Measurements from ENCODE around the gene TRIM25.

TRIM25 gene

DNA sequence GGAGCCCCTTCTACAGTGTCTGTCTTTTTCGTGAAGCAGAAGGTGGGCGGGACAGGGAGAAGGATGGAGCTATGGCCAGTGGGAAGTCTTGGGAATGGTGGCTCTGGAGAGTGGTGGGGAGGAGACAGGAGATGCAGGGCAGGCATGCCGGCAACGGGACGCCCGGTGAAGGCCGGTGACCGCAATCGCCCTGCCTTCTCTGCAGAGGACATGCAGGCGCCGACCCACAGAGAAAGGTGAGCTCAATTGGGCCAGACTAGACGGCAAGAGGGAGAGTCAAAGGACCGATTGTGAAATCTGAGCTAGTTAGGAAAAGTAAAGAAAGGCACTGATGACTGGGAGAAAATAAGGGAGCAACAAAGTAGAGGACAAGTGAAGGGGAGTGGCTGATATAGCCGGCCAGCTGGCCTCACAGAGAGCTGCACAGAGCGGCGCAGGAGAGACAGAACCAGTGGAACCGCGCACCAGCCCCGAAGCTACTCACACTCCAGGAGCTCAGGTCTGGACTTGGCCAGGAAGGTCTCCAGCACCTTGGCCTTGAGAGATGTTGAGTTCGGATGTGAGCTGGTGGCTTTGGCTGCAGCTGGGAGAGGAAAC is 18.9 kb downstream of the TRIM25 start:
- no peak for DNase-seq (ENCODE audit: low read depth in 2 of 2)

DNA sequence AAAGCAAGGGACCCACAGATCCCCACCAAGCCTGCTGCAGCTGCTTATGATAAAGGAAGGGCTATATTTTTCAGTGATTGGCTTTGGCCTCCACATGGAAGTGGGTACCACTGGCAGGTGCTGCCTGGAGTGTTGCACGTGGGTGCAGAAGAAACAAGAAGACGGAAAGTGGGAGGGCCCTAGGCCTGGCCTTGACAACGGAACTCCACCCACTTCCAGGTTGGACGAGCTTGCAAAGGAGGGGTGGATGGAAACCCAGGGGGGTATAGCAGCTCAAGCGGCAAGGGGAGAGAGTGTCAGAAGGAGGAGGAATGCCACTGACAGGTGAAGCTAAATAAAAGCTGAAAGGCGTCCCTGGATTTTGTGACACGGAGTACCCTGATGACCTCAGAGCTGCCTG is 20.3 kb downstream of the TRIM25 start:
- DNase-seq (ENCODE audit: low read depth in 2 of 2): no peak

DNA sequence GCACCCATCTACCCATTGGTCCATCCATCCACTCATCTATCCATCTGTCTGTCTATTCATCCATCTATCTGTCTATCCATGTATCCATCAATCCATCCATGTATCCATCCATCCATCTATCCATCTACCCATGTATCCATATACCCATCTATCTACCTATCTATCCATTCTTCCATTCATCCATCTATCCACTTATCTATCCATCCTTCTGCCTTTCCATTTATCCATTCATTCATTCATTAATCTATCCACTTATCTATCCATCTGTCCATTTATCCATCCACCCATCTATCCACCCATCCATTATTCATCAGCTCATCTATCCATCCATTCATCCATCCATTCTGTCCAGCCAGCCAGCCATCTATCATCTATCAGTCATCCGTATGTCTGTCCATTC is 21.5 kb downstream of the TRIM25 start:
- DNase-seq (ENCODE audit: low read depth in 2 of 2): no peak

DNA sequence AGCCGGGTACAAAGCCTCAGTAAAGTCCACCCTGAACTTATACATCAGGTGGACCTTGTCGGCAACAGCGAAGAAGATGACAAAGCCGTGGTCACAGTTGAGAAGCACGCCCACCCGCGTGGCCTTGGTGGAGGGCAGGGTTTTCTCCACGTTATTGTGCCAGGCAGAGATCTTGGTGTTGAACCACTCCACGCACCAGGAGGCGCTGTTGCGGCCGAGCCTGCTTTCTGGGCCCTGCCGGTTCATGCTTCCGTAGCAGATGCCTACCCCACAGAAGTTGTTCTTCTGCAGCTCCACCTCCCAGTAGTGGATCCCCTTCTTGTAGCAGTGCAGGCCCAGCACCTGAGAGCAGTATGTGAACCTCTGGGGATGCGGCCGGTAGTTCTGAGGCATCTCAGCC is 22.1 kb downstream of the TRIM25 start:
- DNase-seq (ENCODE audit: low read depth in 2 of 2): peak; percentile 29 to 42

DNA sequence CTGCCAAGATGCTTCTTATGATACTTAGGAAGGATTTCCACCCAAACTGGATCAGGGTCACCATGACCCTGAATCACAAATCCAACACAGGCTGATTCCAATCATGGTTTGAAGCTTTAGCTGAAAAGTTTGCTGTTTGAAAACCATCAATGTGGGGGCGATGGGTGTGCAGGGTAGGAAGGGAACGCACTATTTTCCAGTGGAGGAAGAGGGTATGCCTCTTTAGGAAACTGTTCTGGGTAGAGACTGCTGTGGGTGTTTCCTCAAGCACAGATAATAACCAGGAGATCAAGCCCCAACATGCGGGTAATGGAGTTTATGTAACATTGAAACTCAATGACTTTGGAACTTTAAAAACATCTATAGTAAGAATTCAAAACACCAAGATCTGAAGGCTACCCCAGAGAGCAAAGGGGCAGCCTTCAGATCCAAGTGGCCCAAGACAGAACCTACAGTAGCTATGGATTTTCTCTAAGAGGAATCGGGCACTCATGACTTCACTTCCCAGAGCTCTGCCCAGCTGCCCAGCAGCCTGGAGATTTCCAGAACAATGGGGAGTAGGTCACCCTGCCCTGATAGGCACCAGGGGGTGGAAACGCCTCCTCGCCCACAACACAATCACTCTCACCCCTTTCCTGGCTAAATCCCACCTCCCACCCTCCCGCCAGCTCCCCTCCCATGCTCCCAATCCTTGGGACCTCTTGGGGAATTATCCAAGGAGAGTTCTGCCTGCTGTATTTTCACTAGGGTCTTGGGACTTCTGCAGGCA is 22.8 kb downstream of the TRIM25 start:
- DNase-seq (ENCODE audit: low read depth in 2 of 2): no peak

DNA sequence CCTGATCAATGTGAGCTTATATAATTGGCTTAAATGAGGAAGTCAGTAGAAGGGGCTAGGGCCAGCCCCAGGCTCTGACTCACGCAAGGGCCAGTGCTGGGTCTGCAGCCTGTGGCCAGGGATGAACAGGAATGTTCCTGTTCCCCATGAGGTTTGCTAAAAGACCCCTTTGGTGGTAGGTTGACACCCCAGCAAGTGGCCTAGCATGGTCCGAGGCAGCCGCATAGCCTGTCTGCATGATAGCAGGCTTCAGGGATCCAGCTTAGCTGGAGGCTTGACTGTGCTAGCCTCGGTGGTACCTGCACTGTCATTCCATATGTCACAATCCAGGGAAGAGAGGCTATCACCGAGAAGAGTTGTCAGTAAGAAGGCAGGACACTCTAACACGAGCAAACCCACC is 23.5 kb downstream of the TRIM25 start:
- DNase-seq (ENCODE audit: low read depth in 2 of 2): no peak

DNA sequence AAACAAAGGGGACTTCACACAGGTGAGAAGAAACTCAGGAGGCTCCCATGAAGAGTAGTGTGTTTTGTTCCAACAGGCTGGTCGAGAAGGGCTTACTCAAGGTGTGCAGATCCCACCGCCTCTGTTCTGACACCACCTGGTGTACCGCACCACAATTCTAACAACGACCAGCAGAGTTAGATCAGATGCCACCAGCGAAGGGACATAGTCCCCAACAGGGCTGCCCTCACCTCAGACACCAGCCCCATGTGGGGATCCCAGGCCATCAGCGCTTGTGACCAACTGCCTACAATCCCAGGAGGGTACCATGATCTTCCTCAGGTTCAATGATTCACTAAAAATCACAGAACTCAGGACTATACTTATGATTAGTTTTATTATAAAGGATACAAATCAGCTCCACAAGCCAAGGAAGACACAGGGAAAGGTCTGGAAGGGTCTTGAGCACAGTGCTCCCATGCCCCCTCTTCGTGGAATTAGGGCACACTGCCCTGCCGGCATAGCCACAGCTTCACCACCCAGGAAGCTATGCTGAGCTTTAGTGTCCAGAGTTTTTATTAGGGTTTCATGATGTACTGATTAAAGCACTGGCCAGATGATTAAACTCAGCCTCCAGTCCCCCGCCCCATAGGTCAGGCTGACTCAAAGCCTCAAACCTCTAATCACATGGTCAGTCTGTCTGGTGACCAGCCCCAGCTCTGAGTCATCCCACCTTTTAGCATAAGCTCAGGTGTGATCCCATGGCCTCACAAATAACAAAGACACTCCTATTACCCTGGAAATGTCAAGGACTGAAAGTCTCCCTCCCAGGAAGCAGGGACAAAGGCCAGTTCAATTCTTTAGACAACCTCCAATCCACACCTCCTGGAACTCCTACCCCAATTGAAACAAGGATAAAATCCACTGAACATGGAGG is 26.0 kb downstream of the TRIM25 start:
- no peak for DNase-seq (ENCODE audit: low read depth in 2 of 2)

DNA sequence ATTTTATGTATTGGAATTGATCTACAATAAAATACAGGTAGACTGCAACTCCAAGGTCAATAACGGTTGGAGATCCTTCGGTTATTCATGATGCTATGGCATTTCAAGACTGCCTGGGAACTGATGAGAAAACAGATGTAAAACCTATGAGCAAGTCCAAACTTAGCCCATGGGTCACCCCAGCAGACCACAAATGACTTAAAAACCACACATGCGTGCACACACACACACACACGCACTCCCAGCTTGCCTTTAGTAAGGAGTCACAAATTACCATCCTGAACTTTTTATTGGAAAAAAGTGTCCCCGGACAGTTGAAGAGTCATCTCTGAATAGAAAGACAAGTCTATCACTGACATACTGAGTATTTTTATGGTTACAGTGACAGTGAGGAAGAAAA is 26.7 kb downstream of the TRIM25 start:
- no peak for DNase-seq (ENCODE audit: low read depth in 2 of 2)

DNA sequence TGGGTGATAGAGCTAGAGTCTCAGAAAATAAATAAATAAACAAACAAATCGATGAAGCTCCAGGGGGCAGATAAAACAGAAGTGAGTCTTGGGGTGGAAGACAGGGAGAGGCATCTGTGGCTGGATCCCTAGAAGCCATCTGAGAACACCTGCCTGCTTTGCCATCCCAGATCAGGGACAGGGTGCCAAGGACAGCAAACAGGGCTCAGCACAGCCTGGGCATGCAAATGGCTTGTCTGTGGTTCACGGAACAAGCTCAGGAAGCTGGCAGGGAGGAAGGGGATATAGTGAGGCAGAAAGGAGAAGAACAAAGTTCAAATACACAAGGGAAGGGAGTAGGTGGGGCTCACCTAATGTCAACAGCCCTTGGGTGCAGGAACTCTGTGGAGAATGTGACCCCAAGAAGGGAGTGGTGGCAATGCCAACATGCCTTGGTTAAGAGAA is 27.5 kb downstream of the TRIM25 start:
- no peak for DNase-seq (ENCODE audit: low read depth in 2 of 2)

DNA sequence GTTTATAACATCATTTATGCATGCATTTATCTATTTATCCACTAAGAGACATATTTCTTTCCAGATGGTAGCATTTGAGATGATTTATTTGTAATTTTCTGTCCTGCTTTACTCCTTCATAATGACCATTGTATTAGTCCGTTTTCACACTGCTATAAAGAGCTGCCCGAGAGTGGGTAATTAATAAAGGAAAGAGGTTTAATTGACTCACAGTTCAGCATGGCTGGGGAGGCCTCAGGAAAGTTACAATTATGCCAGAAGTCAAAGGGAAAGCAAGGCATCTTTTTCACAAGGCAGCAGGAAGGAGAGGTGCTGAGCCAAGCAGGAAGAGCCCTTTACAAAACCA is 28.6 kb downstream of the TRIM25 start:
- DNase-seq (ENCODE audit: low read depth in 2 of 2): no peak

DNA sequence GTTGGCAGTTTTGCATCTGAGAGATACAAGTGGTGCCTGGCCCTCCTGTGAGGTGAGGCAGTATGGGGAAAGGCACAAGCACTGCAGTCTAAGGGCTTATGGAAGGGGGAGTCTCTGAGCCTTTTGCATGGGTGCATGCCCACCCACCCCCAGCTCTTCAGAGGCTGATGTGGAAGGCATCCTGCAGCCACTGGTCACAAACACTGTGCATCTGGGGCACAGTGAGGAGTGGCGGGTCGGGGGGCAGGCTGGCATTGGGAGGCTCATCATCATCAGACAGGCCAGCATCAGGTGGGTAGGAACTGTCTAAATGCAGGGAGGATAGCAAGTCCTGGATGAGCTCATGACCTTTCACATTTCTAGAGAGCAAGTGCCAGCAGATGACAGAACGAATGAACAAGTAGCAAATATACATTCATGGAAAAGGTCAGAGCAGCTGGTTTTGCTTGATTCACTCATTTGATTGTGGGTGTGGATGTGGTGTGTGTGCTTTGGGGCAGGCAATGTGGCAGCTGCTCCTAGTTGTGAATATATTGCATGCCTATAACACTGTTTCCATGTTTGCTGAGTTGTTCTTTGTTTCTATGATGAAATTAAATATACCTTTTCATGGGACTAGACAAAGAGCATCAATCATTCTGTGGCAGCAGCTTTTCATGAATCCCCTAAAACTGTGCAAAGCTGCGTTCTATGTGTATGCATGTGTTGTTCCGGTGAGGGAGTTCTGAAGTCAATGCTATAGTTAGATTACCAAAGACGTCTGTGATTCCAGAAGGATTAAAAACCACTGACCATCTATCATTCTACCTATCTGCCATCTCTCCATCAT is 29.2 kb downstream of the TRIM25 start:
- no peak for DNase-seq (ENCODE audit: low read depth in 2 of 2)

DNA sequence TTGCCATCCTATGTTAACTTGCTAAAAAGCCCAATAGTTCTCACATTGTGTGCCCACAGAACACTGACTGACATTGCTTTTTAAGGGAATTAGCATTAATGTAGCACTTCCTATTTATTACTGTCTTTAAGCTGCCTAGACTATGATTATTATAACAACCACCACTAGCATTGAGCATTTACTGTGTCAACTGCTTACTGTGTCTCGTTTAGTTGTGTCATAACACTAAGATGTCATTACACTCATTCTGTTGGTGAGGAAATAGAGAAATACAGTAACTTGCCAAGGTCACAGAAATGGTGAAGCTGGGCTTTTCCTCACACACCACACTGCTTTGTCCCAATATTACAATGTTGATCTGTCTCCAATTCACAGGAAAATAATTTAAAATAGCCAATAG is 30.2 kb downstream of the TRIM25 start:
- DNase-seq (ENCODE audit: low read depth in 2 of 2): no peak

DNA sequence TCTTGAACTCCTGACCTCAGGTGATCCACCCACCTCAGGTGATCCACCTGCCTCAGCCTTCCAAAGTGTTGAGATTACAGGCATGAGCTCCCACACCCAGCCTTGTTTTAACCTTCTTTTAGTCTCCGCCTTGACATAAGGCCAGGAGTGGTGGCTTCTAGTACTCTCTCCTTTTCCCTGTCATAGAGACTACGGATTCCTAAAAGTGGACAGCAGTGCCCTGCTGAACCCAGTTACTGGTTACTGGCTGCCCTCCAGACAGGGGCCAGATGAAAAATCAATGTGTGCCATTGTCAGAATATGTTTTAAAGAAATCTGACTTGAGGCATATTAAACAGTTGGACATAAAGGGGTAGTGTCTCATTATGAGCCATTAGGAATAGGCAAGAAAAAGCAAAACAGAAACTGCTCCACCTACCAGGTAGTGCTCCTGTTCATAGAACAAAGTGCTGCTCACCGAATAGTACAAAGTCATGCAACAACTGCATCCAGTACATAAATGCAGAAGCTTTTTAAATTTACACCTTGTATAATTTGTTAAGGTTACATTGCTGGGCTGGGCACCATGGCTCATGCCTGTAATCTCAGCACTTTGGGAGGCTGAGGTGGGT is 32.1 kb downstream of the TRIM25 start:
- DNase-seq (ENCODE audit: low read depth in 2 of 2): no peak

DNA sequence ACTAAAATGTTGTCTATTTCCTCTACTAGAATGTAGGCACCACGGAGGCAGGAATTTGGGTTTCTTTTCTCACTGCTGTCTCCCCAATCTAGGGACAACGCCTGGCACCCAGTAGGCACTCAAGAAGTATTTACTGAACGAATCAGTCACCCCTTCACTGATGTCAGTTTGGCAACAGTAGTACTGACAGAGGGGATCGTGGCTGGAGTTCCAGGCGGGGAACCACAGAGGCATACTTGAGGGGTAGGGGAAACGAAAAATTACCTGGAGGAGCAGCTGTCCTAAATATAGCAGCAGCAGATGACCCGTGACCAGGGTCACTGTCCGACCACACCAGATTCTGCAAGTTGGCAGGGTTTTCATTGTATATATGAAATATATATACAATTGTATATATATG is 33.3 kb downstream of the TRIM25 start:
- no peak for DNase-seq (ENCODE audit: low read depth in 2 of 2)

DNA sequence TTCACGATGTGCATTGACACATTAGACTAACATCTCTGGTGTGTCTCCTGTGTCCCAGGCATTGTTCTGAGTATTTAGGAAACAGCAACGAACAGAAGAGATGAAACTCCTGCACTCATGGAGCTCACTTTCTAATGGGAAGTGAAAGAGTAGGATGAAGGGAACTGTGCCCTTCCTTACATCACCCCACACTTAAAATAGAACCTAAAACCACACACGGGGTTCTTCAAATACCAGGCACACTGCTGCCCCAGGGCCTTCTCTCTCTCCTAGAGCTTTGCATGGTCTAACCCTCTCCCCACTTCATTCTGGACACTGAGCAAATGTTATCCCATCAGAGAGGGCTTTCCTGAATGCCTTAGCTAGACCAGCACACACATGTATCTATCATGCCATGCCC is 33.7 kb downstream of the TRIM25 start:
- DNase-seq (ENCODE audit: low read depth in 2 of 2): no peak

DNA sequence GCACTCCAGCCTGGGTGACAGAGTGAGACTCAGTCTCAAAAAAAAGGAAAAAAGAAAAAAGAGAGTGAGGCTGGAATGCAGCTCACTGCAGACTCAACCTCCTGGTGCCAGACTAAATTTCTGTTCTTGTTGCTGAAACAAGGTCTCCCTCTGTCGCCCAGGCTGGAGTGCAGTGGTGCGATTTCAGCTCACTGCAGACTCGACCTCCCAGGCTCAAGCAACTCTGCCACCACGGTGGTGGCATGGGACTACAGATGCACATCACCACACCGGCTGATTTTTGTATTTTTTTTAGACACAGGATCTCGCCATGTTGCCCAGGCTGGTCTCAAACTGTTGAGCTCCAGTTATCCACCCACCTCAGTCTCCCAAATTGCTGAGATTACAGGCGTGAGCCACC is 34.6 kb downstream of the TRIM25 start:
- DNase-seq (ENCODE audit: low read depth in 2 of 2): no peak

DNA sequence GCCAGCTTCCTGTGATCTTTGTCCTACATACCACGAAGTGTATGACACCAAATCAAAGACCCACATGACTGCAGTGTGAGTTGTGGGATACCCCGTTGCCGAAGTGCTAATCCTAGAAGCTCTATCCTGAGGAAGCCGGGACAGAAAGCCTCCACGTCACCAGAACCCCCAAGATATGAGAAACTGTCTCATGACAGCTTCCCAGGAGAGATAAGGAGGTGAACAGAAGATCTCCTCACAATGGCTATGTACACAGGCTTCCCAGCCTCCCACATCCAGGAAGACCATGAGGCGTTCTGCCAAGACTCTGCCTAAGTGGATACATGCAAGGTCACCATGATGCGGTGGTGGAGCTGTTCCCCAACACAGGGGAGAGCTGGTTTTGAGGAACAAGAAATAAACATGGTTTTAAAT is 37.1 kb downstream of the TRIM25 start:
- no peak for DNase-seq (ENCODE audit: low read depth in 2 of 2)

DNA sequence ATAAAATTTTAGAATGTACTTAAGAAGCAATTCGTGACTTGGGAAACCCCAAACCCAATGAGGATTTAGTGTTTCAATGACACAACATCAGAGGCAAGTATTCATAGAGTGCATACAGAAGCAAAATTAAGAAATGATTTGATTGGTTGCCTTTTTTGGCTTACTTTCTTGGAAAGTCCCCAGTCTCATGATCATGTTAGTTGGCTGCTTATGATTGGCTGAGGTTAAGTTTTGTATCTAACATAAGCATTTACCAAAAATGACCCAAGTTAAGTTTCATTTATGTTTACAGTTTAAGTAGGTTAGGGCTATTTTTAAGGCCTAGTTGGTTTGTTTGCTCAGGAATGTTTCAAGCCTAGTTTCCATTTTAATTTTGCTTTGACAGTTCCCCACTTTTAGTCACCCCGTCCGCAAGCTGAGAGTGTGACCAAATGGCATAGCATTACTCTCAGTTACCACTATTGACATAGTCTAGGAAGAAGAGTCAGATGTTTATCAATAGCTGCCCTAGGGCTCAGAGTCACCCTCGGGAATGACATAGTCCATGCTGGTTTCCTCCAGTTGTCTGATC is 43.7 kb downstream of the TRIM25 start:
- peak in 1 of 2 donors; percentile 19 for DNase-seq (ENCODE audit: low read depth in 2 of 2)

DNA sequence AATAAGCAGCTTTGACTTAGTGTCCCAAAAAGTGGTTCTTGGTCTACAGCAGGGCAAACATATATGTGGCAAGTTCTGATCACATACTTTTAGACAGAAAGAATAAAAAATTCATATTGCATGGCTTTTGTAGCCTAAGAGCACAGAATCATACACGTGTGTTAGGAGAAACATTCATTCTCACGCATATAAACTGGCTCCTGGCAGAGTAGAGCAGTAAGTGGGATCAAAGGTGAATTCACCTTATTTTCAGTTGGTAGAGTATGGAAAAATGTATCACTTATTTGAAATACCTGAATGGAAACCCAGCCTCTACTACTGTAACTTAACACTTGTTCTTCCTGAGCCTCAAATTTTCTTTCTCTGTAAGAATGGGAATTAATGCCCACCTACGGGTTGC is 45.1 kb downstream of the TRIM25 start:
- no peak for DNase-seq (ENCODE audit: low read depth in 2 of 2)

DNA sequence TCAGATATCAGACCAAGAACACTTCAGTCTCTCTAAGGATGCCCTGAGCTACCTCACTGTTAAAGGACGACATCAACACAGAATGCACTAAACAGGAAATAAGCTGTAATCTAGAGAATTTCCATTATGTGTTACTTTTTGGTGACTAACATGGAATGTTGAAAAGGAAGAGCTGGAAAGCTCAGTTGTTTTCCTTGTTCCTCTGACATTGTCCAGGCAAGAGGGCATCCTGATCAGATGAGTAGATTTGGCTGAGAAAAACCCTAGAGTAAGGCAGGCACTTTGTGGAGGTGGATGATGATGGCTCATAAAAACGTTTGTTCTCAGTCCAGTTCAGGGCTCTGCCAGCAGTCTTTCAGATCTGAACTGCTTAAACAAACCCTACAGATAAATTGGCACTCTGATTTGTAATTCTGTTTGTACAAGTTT is 45.9 kb downstream of the TRIM25 start:
- no peak for DNase-seq (ENCODE audit: low read depth in 2 of 2)

DNA sequence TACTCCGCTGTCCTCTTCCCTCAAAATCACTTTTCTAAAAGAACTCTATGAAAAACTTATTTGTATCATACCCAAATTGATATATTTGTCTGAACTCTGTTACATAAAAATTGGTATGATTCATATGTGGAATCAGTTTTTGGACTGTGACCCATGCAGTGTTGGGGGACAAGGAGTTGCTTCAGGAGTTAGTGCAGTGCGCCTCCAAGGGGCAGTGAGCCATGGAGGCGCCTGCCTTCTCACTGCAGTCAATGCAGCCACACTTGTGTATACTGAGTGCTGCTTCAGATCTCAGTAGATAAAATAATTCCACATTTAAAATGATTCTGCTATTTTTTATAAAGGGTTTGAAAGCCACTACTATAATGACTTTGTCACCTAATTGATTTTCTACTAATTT is 47.4 kb downstream of the TRIM25 start:
- DNase-seq (ENCODE audit: low read depth in 2 of 2): no peak

Data from stimulated activated CD4-positive, alpha-beta T cell treated with anti-CD3 and anti-CD28 coated beads, Interleukin-15, amount 100 ng/mL, for 48 hours (primary cell).